Neural cell (in vitro differentiated cells): ENCODE data around the gene AHI1. TPM values are rescaled to one million over a fixed set of nuclear protein-coding genes. Genes with fewer than 3 reads are reported as not detected.

Experiments used
- H2AFZ ChIP-seq: fragments of 200-600, 300-800 bp; sonication (generic), shearing (Covaris generic); 2 replicates; pipeline ENCODE4 v1.6.0; 2014; ENCODE audit warnings: low read depth, mild to moderate bottlenecking, antibody characterized with exemption, low read length, moderate library complexity
- H3F3A ChIP-seq: fragments of 200-600 bp; shearing (Covaris generic); 2 replicates; pipeline ENCODE4 v1.6.1; 2016; ENCODE audit warnings: mild to moderate bottlenecking, moderate library complexity, mixed read lengths, antibody characterized with exemption, low read length; ENCODE audit not compliant: insufficient read depth, poor library complexity, severe bottlenecking
- H3K27ac ChIP-seq: fragments of 200-600, 300-800 bp; sonication (generic), shearing (Covaris generic); 2 replicates; pipeline ENCODE4 v1.5.1; 2014; ENCODE audit warnings: mild to moderate bottlenecking, low read length, moderate library complexity
- H3K27me3 ChIP-seq: fragments of 300-800, 200-600 bp; sonication (generic), shearing (Covaris generic); 2 replicates; pipeline ENCODE4 v1.6.0; 2014; ENCODE audit warnings: mild to moderate bottlenecking, low read depth, low read length, moderate library complexity; ENCODE audit not compliant: insufficient read depth
- H3K36me3 ChIP-seq: fragments of 300-800, 200-600 bp; sonication (generic), shearing (Covaris generic); 2 replicates; pipeline ENCODE4 v1.5.1; 2014; ENCODE audit warnings: mild to moderate bottlenecking, antibody characterized with exemption, low read length, moderate library complexity; ENCODE audit not compliant: insufficient read depth
- H3K4me2 ChIP-seq: fragments of 300-800, 200-600 bp; sonication (generic), shearing (Covaris generic); 2 replicates; pipeline ENCODE4 v1.6.0; 2014; ENCODE audit warnings: mild to moderate bottlenecking, low read length
- H3K4me3 ChIP-seq: fragments of 300-800, 200-600 bp; sonication (generic), shearing (Covaris generic); 2 replicates; pipeline ENCODE4 v1.5.1; 2014; ENCODE audit warnings: mild to moderate bottlenecking, low read length, moderate library complexity
- H3K79me2 ChIP-seq: fragments of 200-600 bp; shearing (Covaris generic); replicated peaks from 2 replicates; pipeline ENCODE4 v1.6.0; 2014; ENCODE audit warnings: mild to moderate bottlenecking, low read length, moderate library complexity; ENCODE audit not compliant: insufficient read depth
- H3K9ac ChIP-seq: fragments of 300-800, 200-600 bp; sonication (generic), shearing (Covaris generic); 2 replicates; pipeline ENCODE4 v1.6.1; 2016; ENCODE audit warnings: mild to moderate bottlenecking, low read length, mixed read lengths
- H3K9me2 ChIP-seq: fragments of 200-600 bp; shearing (Covaris generic); 2 replicates; pipeline ENCODE4 v1.6.1; 2016; ENCODE audit warnings: mild to moderate bottlenecking, low read length, mixed read lengths; ENCODE audit not compliant: insufficient read depth
- H3K9me3 ChIP-seq: fragments of 200-600, 300-800 bp; sonication (generic), shearing (Covaris generic); 2 replicates; pipeline ENCODE4 v1.6.1; 2016; ENCODE audit warnings: mild to moderate bottlenecking, mixed run types, low read length, moderate library complexity, mixed read lengths
- H4K20me1 ChIP-seq: fragments of 200-600 bp; shearing (Covaris generic); 2 replicates; pipeline ENCODE4 v1.6.1; 2016; ENCODE audit warnings: mild to moderate bottlenecking, mixed run types; ENCODE audit not compliant: insufficient read depth
- EP300 ChIP-seq: fragments of 450-650 bp; conservative IDR thresholded peaks from 2 replicates; pipeline ENCODE4 v1.6.1; 2014; ENCODE audit warnings: antibody characterized with exemption, mild to moderate bottlenecking, moderate library complexity; ENCODE audit not compliant: poor library complexity, severe bottlenecking
- EZH2 ChIP-seq: fragments of 200-600, 300-800 bp; shearing (Covaris generic), sonication (generic); IDR thresholded peaks from 2 replicates; pipeline ENCODE4 v1.6.1; 2014; ENCODE audit warnings: antibody characterized with exemption, low read length, borderline replicate concordance, mild to moderate bottlenecking; ENCODE audit not compliant: insufficient read depth, poor library complexity, severe bottlenecking
- MXI1 ChIP-seq: fragments of 450-650 bp; conservative IDR thresholded peaks from 2 replicates; pipeline ENCODE4 v1.6.1; 2014; ENCODE audit warnings: antibody characterized with exemption, mild to moderate bottlenecking; ENCODE audit not compliant: poor library complexity, severe bottlenecking
- POLR2AphosphoS5 ChIP-seq: IDR thresholded peaks from 2 replicates; pipeline ENCODE4 v1.6.1; 2012
- RAD21 ChIP-seq: fragments of 450-650 bp; conservative IDR thresholded peaks from 2 replicates; pipeline ENCODE4 v1.6.1; 2014; ENCODE audit warnings: antibody characterized with exemption, mild to moderate bottlenecking, moderate library complexity
- SMC3 ChIP-seq: fragments of 450-650 bp; conservative IDR thresholded peaks from 2 replicates; pipeline ENCODE4 v1.6.1; 2014; ENCODE audit warnings: antibody characterized with exemption, mild to moderate bottlenecking, moderate library complexity; ENCODE audit not compliant: poor library complexity
- TAF1 ChIP-seq: IDR thresholded peaks from 2 replicates; pipeline ENCODE4 v1.6.1; 2012; ENCODE audit warnings: low read depth
- polyA plus RNA-seq: library from polyadenylated mRNA; depleted of rRNA; stranded (reverse); fragments of >200 nt; gene quantifications from 2 replicates; pipeline ENCODE4 v1.2.3, GENCODE V29; 2014
- TF ChIP-seq, protein P1 (sequence below): IDR thresholded peaks from 2 replicates; pipeline ENCODE4 v1.6.1; 2012; ENCODE audit warnings: borderline replicate concordance
- TF ChIP-seq, protein P2 (sequence below): fragments of 450-650 bp; IDR thresholded peaks from 2 replicates; pipeline ENCODE4 v1.5.1; 2014; ENCODE audit warnings: antibody characterized with exemption, mild to moderate bottlenecking, moderate library complexity; ENCODE audit not compliant: poor library complexity, severe bottlenecking

AHI1 gene
- polyA plus RNA-seq, 1 donor from 2014 or later = 58.2 TPM

DNA sequence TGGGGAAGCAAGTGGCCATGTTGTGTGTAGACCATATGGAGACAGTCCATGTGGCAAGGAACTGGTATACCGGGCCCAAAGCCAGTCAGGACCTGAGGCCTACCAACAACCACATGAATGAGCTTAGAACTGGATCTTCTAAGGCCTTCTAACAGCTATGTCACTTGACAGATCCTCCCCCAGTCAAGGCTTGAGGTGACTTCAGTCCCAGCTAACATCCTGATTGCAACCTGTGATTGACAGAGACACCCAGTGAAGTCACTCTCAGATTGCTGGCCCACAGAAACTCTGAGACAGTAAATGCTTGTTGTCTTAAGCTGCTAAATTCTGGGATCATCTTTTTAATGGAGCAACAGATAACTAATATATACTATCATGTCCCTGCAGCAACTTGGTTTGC, 32.9 kb downstream of the AHI1 start:
- no peaks in the 10 kb centered on the region for H3K27me3 ChIP-seq
- H3K9me2 ChIP-seq = no peaks in the 10 kb centered on the region
- TF ChIP-seq, protein P1, sequence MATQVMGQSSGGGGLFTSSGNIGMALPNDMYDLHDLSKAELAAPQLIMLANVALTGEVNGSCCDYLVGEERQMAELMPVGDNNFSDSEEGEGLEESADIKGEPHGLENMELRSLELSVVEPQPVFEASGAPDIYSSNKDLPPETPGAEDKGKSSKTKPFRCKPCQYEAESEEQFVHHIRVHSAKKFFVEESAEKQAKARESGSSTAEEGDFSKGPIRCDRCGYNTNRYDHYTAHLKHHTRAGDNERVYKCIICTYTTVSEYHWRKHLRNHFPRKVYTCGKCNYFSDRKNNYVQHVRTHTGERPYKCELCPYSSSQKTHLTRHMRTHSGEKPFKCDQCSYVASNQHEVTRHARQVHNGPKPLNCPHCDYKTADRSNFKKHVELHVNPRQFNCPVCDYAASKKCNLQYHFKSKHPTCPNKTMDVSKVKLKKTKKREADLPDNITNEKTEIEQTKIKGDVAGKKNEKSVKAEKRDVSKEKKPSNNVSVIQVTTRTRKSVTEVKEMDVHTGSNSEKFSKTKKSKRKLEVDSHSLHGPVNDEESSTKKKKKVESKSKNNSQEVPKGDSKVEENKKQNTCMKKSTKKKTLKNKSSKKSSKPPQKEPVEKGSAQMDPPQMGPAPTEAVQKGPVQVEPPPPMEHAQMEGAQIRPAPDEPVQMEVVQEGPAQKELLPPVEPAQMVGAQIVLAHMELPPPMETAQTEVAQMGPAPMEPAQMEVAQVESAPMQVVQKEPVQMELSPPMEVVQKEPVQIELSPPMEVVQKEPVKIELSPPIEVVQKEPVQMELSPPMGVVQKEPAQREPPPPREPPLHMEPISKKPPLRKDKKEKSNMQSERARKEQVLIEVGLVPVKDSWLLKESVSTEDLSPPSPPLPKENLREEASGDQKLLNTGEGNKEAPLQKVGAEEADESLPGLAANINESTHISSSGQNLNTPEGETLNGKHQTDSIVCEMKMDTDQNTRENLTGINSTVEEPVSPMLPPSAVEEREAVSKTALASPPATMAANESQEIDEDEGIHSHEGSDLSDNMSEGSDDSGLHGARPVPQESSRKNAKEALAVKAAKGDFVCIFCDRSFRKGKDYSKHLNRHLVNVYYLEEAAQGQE = no peak
- TF ChIP-seq TAF1 (no peak), EZH2 (no peak), SMC3 (no peak), POLR2AphosphoS5 (no peak), RAD21 (no peak)
- H3F3A ChIP-seq = no peaks in the 10 kb centered on the region
- no peak overlapping the region for H3K4me3 ChIP-seq
- no peak overlapping the region for H3K4me2 ChIP-seq
- no peak overlapping the region for H3K9ac ChIP-seq
- H4K20me1 ChIP-seq = no peaks in the 10 kb centered on the region
- H2AFZ ChIP-seq = no peak overlapping the region
- peaks cover 7% of the 10 kb centered on the region for H3K36me3 ChIP-seq
- H3K27ac ChIP-seq = no peak overlapping the region
- H3K79me2 ChIP-seq = no peaks in the 10 kb centered on the region
- H3K9me3 ChIP-seq = no peaks in the 10 kb centered on the region

DNA sequence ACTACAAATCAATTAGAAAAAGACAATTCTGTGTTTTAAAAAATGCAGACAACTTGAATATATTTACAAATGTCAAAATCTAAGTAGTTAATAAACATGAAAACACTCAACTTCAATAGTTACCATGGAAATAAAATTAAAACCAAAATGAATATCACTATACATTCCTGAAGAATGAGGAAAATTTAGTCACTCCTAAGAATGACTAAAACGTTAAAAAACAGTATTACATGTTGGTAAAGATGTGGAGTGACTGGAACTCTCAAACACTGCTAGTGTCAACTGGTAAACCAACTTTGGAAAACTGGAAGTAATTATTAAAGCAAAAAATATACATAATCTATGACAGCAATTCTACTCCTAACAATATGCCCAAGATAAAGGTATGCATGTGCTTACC, 36.3 kb downstream of the AHI1 start:
- Histone ChIP-seq H3K27me3 (no peaks in the 10 kb centered on the region), H3K79me2 (no peaks in the 10 kb centered on the region), H3F3A (no peaks in the 10 kb centered on the region), H3K36me3 (peaks cover 7% of the 10 kb centered on the region), H2AFZ (no peak overlapping the region), H3K4me3 (no peak overlapping the region), H3K9me2 (no peaks in the 10 kb centered on the region), H3K9ac (no peak overlapping the region), H3K4me2 (no peak overlapping the region), H3K9me3 (no peaks in the 10 kb centered on the region), H4K20me1 (no peaks in the 10 kb centered on the region), H3K27ac (no peak overlapping the region)
- no peak for TF ChIP-seq MXI1
- no peak for TF ChIP-seq EP300
- TF ChIP-seq TAF1 = no peak
- TF ChIP-seq RAD21 = no peak
- no peak for TF ChIP-seq SMC3

DNA sequence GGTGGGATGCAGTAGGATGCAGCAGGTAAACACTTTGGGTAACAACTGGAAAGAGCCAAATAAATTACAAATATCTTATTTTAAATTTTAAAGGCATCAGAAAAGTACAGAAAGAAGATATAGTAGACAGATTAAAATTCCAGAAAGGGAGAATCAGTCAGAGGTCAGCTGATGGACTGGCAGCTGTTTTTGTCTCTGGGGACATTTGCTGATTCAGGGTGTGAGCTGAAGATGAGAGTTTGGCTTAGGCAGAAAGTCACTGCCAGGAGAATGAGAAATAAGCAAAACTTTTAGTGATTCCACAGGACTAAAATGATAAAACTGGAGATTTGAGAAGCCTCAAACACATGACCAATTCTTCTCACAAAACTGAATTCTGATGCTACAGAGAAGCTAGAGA, 39.5 kb downstream of the AHI1 start:
- Histone ChIP-seq H2AFZ (no peak overlapping the region), H3K9ac (no peak overlapping the region), H3K9me2 (no peaks in the 10 kb centered on the region), H3K27ac (no peak overlapping the region), H3K36me3 (no peaks in the 10 kb centered on the region), H3K27me3 (no peaks in the 10 kb centered on the region), H3K9me3 (no peaks in the 10 kb centered on the region), H3K4me3 (no peak overlapping the region), H3F3A (no peaks in the 10 kb centered on the region), H3K79me2 (no peaks in the 10 kb centered on the region), H4K20me1 (no peaks in the 10 kb centered on the region), H3K4me2 (no peak overlapping the region)
- TF ChIP-seq MXI1 (no peak), EZH2 (no peak), RAD21 (no peak), EP300 (no peak), SMC3 (no peak), POLR2AphosphoS5 (no peak), TAF1 (no peak)
- TF ChIP-seq, protein P1 = no peak
- TF ChIP-seq, protein P2, sequence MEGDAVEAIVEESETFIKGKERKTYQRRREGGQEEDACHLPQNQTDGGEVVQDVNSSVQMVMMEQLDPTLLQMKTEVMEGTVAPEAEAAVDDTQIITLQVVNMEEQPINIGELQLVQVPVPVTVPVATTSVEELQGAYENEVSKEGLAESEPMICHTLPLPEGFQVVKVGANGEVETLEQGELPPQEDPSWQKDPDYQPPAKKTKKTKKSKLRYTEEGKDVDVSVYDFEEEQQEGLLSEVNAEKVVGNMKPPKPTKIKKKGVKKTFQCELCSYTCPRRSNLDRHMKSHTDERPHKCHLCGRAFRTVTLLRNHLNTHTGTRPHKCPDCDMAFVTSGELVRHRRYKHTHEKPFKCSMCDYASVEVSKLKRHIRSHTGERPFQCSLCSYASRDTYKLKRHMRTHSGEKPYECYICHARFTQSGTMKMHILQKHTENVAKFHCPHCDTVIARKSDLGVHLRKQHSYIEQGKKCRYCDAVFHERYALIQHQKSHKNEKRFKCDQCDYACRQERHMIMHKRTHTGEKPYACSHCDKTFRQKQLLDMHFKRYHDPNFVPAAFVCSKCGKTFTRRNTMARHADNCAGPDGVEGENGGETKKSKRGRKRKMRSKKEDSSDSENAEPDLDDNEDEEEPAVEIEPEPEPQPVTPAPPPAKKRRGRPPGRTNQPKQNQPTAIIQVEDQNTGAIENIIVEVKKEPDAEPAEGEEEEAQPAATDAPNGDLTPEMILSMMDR = no peak
